ENCODE data around the gene TIMM44.

DNA sequence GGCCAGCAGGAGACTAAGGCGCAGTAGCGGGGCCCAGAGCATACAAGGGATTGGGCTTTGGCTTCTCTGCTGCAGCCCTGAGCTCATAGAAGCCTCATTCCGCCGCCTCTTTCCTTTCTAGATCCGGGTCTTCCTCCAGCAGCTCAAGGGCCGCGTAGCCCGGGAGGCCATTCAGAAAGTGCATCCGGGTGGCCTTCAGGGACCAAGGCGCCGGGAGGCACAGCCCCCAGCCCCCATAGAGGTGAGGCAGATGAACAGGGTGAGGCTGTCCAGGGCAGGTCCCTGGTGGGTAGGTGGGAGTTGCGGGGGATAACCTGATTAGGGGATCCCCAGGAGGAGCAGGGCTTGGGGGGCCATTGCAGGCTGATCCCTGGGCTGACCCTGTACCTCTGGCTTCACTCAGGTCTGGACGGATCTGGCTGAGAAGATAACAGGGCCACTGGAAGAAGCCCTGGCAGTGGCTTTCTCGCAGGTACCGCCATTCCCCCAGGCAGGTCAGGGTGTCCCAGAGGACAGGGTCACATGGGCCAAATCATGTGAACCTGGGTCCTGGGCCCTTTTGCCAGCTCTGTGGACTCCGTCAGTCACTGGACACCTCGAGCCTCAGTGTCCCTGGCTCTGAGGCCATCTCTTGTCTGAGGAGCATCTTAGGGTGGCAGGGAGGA lies 22.0 kb downstream of the TIMM44 start:
- TF ChIP-seq, protein P1, sequence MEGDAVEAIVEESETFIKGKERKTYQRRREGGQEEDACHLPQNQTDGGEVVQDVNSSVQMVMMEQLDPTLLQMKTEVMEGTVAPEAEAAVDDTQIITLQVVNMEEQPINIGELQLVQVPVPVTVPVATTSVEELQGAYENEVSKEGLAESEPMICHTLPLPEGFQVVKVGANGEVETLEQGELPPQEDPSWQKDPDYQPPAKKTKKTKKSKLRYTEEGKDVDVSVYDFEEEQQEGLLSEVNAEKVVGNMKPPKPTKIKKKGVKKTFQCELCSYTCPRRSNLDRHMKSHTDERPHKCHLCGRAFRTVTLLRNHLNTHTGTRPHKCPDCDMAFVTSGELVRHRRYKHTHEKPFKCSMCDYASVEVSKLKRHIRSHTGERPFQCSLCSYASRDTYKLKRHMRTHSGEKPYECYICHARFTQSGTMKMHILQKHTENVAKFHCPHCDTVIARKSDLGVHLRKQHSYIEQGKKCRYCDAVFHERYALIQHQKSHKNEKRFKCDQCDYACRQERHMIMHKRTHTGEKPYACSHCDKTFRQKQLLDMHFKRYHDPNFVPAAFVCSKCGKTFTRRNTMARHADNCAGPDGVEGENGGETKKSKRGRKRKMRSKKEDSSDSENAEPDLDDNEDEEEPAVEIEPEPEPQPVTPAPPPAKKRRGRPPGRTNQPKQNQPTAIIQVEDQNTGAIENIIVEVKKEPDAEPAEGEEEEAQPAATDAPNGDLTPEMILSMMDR (optimal IDR thresholded peaks at IDR 0.05 in 1 of 3, IDR thresholded peaks at IDR 0.05 in 1 of 3, conservative IDR thresholded peaks at IDR 0.05 in 1 of 3; ENCODE audit: extremely low read depth in 1 of 3, insufficient read depth in 2 of 3, low read length in 3 of 3) = no peak
- no peak for TF ChIP-seq EZH2 (IDR thresholded peaks at IDR 0.05; ENCODE audit: low read length)
